ENCODE data around the gene CHGA. TPM values are rescaled to one million over a fixed set of nuclear protein-coding genes. Genes with fewer than 3 reads are reported as not detected.
A peak's percentile ranks its signal among the peaks of the same experiment; 100 is the strongest.

The CHGA gene
- total RNA-seq, 1 experiment from 2014 or later = not detected

- H3K9me3 ChIP-seq (ENCODE audit: control insufficient read depth in 1 of 2, insufficient read depth in 1 of 2, low read depth in 1 of 2, low read length in 2 of 2) = no peaks in the 10 kb centered on the region
- no peak overlapping the region for H2AFZ ChIP-seq (ENCODE audit: low read depth, low read length, poor library complexity, severe bottlenecking)
- CTCF ChIA-PET = interaction anchor here (1.2 kb wide), 1 partner anchor 11 kb away, joined by 5 read pairs; no protein-coding TSS in a partner anchor
- H3K27me3 ChIP-seq (ENCODE audit: insufficient read depth, low read length) = no peaks in the 10 kb centered on the region
- peak; percentile 32 for DNase-seq (ENCODE audit: low read depth, low spot score)
- peak overlapping the region; percentile 61 for H3K4me2 ChIP-seq (ENCODE audit: low read length)
- intact Hi-C loops (cut with micrococcal nuclease) = no loop called here
- no peak overlapping the region for H3K4me3 ChIP-seq (replicated peaks in 1 of 2; ENCODE audit: low read depth in 1 of 2, low read length in 2 of 2)
- no peaks in the 10 kb centered on the region for H3K79me2 ChIP-seq (ENCODE audit: insufficient read depth, low read length)
- ATAC-seq = peak; percentile 92
- H3K36me3 ChIP-seq (ENCODE audit: control insufficient read depth in 1 of 2, insufficient read depth in 2 of 2, low read length in 2 of 2) = no peaks in the 10 kb centered on the region
- BruUV-seq (replicated peaks) = no TSS peak
- H3K9me2 ChIP-seq (ENCODE audit: insufficient read depth) = no peaks in the 10 kb centered on the region
- POLR2A ChIA-PET = no interaction called here
- H3K4me1 ChIP-seq (ENCODE audit: control insufficient read depth in 1 of 2, insufficient read depth in 2 of 2, low read length in 2 of 2) = peaks cover 7 to 17% of the 10 kb centered on the region in 2 experiments; a peak in 3 of 4 replicates
- H4K20me1 ChIP-seq (ENCODE audit: insufficient read depth) = no peaks in the 10 kb centered on the region
- TF ChIP-seq, protein P1, sequence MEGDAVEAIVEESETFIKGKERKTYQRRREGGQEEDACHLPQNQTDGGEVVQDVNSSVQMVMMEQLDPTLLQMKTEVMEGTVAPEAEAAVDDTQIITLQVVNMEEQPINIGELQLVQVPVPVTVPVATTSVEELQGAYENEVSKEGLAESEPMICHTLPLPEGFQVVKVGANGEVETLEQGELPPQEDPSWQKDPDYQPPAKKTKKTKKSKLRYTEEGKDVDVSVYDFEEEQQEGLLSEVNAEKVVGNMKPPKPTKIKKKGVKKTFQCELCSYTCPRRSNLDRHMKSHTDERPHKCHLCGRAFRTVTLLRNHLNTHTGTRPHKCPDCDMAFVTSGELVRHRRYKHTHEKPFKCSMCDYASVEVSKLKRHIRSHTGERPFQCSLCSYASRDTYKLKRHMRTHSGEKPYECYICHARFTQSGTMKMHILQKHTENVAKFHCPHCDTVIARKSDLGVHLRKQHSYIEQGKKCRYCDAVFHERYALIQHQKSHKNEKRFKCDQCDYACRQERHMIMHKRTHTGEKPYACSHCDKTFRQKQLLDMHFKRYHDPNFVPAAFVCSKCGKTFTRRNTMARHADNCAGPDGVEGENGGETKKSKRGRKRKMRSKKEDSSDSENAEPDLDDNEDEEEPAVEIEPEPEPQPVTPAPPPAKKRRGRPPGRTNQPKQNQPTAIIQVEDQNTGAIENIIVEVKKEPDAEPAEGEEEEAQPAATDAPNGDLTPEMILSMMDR (IDR thresholded peaks at IDR 0.05 in 2 of 3, conservative IDR thresholded peaks at IDR 0.05 in 1 of 3; ENCODE audit: borderline replicate concordance in 1 of 3, insufficient read depth in 1 of 3, low read depth in 2 of 3, low read length in 2 of 3) = no peak
- TF ChIP-seq TCF7L2 (IDR thresholded peaks at IDR 0.05; ENCODE audit: borderline replicate concordance, extremely low read depth, insufficient read depth, insufficient read length) (no peak), SRF (IDR thresholded peaks at IDR 0.05; ENCODE audit: low read depth) (no peak), POLR2AphosphoS5 (IDR thresholded peaks at IDR 0.05; ENCODE audit: low read depth, low read length) (no peak), CEBPB (IDR thresholded peaks at IDR 0.05; ENCODE audit: low read depth) (no peak), ELF1 (IDR thresholded peaks at IDR 0.05; ENCODE audit: borderline replicate concordance, low read depth) (no peak), SP1 (IDR thresholded peaks at IDR 0.05; ENCODE audit: low read depth) (no peak), SIN3A (IDR thresholded peaks at IDR 0.05; ENCODE audit: low read depth) (no peak), ATF3 (IDR thresholded peaks at IDR 0.05) (no peak), CBX3 (IDR thresholded peaks at IDR 0.05; ENCODE audit: low read depth) (no peak), ZBTB33 (IDR thresholded peaks at IDR 0.05; ENCODE audit: extremely low read depth, insufficient replicate concordance, low read length) (no peak), JUND (IDR thresholded peaks at IDR 0.05) (no peak)
- TF ChIP-seq, protein P2, sequence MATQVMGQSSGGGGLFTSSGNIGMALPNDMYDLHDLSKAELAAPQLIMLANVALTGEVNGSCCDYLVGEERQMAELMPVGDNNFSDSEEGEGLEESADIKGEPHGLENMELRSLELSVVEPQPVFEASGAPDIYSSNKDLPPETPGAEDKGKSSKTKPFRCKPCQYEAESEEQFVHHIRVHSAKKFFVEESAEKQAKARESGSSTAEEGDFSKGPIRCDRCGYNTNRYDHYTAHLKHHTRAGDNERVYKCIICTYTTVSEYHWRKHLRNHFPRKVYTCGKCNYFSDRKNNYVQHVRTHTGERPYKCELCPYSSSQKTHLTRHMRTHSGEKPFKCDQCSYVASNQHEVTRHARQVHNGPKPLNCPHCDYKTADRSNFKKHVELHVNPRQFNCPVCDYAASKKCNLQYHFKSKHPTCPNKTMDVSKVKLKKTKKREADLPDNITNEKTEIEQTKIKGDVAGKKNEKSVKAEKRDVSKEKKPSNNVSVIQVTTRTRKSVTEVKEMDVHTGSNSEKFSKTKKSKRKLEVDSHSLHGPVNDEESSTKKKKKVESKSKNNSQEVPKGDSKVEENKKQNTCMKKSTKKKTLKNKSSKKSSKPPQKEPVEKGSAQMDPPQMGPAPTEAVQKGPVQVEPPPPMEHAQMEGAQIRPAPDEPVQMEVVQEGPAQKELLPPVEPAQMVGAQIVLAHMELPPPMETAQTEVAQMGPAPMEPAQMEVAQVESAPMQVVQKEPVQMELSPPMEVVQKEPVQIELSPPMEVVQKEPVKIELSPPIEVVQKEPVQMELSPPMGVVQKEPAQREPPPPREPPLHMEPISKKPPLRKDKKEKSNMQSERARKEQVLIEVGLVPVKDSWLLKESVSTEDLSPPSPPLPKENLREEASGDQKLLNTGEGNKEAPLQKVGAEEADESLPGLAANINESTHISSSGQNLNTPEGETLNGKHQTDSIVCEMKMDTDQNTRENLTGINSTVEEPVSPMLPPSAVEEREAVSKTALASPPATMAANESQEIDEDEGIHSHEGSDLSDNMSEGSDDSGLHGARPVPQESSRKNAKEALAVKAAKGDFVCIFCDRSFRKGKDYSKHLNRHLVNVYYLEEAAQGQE (IDR thresholded peaks at IDR 0.05; ENCODE audit: low read depth) = no peak
- no peak overlapping the region for H3K27ac ChIP-seq (ENCODE audit: low read depth, low read length)
- RAD21 ChIA-PET (ENCODE audit: low non-redundant PET in 1 of 2, low total read pairs in 2 of 2, uncharacterized antibody in 2 of 2, unreplicated experiment in 2 of 2) = no interaction called here
- H3K9ac ChIP-seq (ENCODE audit: low read length) = no peak overlapping the region
Observed at GRCh38 chr14:92937051-92937937, 14.3 kb downstream of the CHGA start.

Data from HCT116 (cell line).